Motor neuron (in vitro differentiated cells): ENCODE results near the gene SMAP1. TPM values are rescaled to one million over a fixed set of nuclear protein-coding genes. Genes with fewer than 3 reads are reported as not detected.

ENCODE experiments used
- ATAC-seq, 8 experiments: fragments of 200-7000 bp; cut with Tn5 transposase; replicated peaks in 6 of 8; 2 replicates each; pipeline ENCODE4 v1.8.0; 2021; ENCODE audit warnings: mild to moderate bottlenecking in 8 of 8, moderate library complexity in 8 of 8
- H3K27ac ChIP-seq, 2 donors: fragments of 250-450 bp; sonication (Bioruptor Pico); 2 replicates each; pipeline ENCODE4 v1.9.0; 2021; ENCODE audit warnings: antibody characterized with exemption in 2 of 2, mild to moderate bottlenecking in 2 of 2, moderate library complexity in 1 of 2
- H3K4me1 ChIP-seq, 2 donors: fragments of 250-450 bp; sonication (Bioruptor Pico); replicated peaks in 1 of 2; 2 replicates each; pipeline ENCODE4 v1.6.1; 2021; ENCODE audit warnings: antibody characterized with exemption in 2 of 2, mild to moderate bottlenecking in 2 of 2, moderate library complexity in 1 of 2
- H3K4me3 ChIP-seq, 5 donors: fragments of 250-450 bp; sonication (Bioruptor Pico); 2 replicates each; pipeline ENCODE4 v1.9.0; 2021; ENCODE audit warnings: antibody characterized with exemption in 5 of 5, mild to moderate bottlenecking in 5 of 5, moderate library complexity in 4 of 5
- WGBS, 10 experiments: fragments of 450-650 bp; shearing (Covaris generic); methylation state at CpG; one replicate each; pipeline ENCODE4 v1.0.0; 2022; 5-methylcytosine and 5-hydroxymethylcytosine counted together
- in situ Hi-C, 9 experiments: fragments of 400-800 bp; cut with MboI; loops; one replicate each; pipeline ENCODE4 v1.15.0; 2021; ENCODE audit warnings: low sequenced_read_pairs in 9 of 9, low pct_unique_long_range_greater_than_20kb in 2 of 9; ENCODE audit not compliant: unreplicated experiment in 9 of 9
- total RNA-seq, 8 experiments: library from RNA; unstranded; fragments of 300-600 nt; gene quantifications; 2 replicates each; pipeline versions ENCODE4 v1.2.3 to v1.2.4, GENCODE V29; 2022

Gene SMAP1
- total RNA-seq, 8 experiments from 2014 or later, result 14.4 to 46.5 (median 31.2) TPM

- in situ Hi-C loops, result no loop called here
- Histone ChIP-seq H3K4me3 (peak overlapping the region in 1 of 5 donors; percentile 76), H3K4me1 (peaks cover 7 to 13% of the 10 kb centered on the region in 2 donors), H3K27ac (no peak overlapping the region)
- 77 to 100% (median 96%) methylated on average over 1 to 6 of the region's 6 CpGs; no CpG with 5 or more reads in 1 of the 10 experiments for WGBS, 10 experiments
- no peak for ATAC-seq
These were observed 977 bp upstream of the SMAP1 start for GRCh38 chr6:70666706-70667105.

GRCh38 chr6:70667256-70667710, 400 bp upstream of the SMAP1 start:
- H3K4me1 ChIP-seq, result peaks cover 7 to 13% of the 10 kb centered on the region in 2 donors
- 5 to 59% (median 25%) methylated on average over 2 to 8 of the region's 15 CpGs; no CpG with 5 or more reads in 2 of the 10 experiments for WGBS, 10 experiments
- peak overlapping the region; percentile 65 to 87 (median 76) for H3K4me3 ChIP-seq
- ATAC-seq, result peak in 3 of 8 experiments; percentile 8 to 11 (median 10)
- peak overlapping the region; percentile 90 to 95 for H3K27ac ChIP-seq
- in situ Hi-C loops, result no loop called here

- peak overlapping the region; percentile 65 to 87 (median 76) for H3K4me3 ChIP-seq
- peaks cover 7 to 13% of the 10 kb centered on the region in 2 donors for H3K4me1 ChIP-seq
- H3K27ac ChIP-seq, result peak overlapping the region; percentile 90 to 95
- no peak for ATAC-seq
- 0 to 11% (median 0%) methylated on average over 2 to 6 of the region's 8 CpGs; no CpG with 5 or more reads in 3 of the 10 experiments for WGBS, 10 experiments
- in situ Hi-C loops, result no loop called here
These were observed 773 bp downstream of the SMAP1 start for GRCh38 chr6:70668499-70668812.

GRCh38 chr6:70669133-70669532, 1.4 kb downstream of the SMAP1 start:
- Histone ChIP-seq H3K4me1 (peaks cover 7 to 13% of the 10 kb centered on the region in 2 donors), H3K4me3 (peak overlapping the region; percentile 65 to 87 (median 76)), H3K27ac (no peak overlapping the region)
- WGBS, 10 experiments, result 8 to 65% (median 42%) methylated on average over 1 to 4 of the region's 4 CpGs; no CpG with 5 or more reads in 1 of the 10 experiments
- no peak for ATAC-seq
- in situ Hi-C loops, result no loop called here

GRCh38 chr6:70672549-70672948, 4.9 kb downstream of the SMAP1 start:
- WGBS, 10 experiments, result 17 to 100% (median 53%) methylated on average over 1 of the region's 1 CpG; no CpG with 5 or more reads in 6 of the 10 experiments
- ATAC-seq, result no peak
- Histone ChIP-seq H3K4me1 (peaks cover 0 to 8% of the 10 kb centered on the region in 2 donors), H3K4me3 (no peak overlapping the region), H3K27ac (no peak overlapping the region)
- in situ Hi-C loops, result no loop called here

- peak in 1 of 8 experiments; percentile 25 for ATAC-seq
- WGBS, 10 experiments, result 0 to 100% (median 78%) methylated on average over 1 to 2 of the region's 2 CpGs; no CpG with 5 or more reads in 2 of the 10 experiments
- in situ Hi-C loops, result no loop called here
- Histone ChIP-seq H3K4me3 (no peak overlapping the region), H3K27ac (no peak overlapping the region), H3K4me1 (peaks cover 0 to 8% of the 10 kb centered on the region in 2 donors)
These were observed 5.4 kb downstream of the SMAP1 start for GRCh38 chr6:70673054-70673453.

GRCh38 chr6:70673601-70674000, 5.9 kb downstream of the SMAP1 start:
- in situ Hi-C loops, result no loop called here
- Histone ChIP-seq H3K27ac (no peak overlapping the region), H3K4me3 (no peak overlapping the region), H3K4me1 (peaks cover 0 to 8% of the 10 kb centered on the region in 2 donors)
- WGBS, 10 experiments, result 0 to 89% (median 76%) methylated on average over 1 of the region's 1 CpG
- peak in 1 of 8 experiments; percentile 71 for ATAC-seq

- 72 to 100% (median 100%) methylated on average over 1 to 3 of the region's 3 CpGs; no CpG with 5 or more reads in 3 of the 10 experiments for WGBS, 10 experiments
These were observed 8.1 kb downstream of the SMAP1 start for GRCh38 chr6:70675822-70676221.

GRCh38 chr6:70676821-70677220, 9.1 kb downstream of the SMAP1 start:
- in situ Hi-C loops, result loop anchor here in 4 of 9 experiments (25.0 kb wide), 3 partner anchors 115 to 465 kb away; partner anchors contain the start of genes COL9A1 (in 2 of the 4) and SDHAF4 (in 1 of the 4)
- ATAC-seq, result no peak

More at GRCh38 chr6:70675822-70676221, 8.1 kb downstream of the SMAP1 start:
- no peak overlapping the region for H3K27ac ChIP-seq
- H3K4me1 ChIP-seq, result no peaks in the 10 kb centered on the region
- in situ Hi-C loops, result loop anchor here in 4 of 9 experiments (25.0 kb wide), 3 partner anchors 114 to 464 kb away; partner anchors contain the start of genes COL9A1 (in 2 of the 4) and SDHAF4 (in 1 of the 4)
- no peak overlapping the region for H3K4me3 ChIP-seq
- no peak for ATAC-seq

GRCh38 chr6:70680396-70680795, 12.7 kb downstream of the SMAP1 start:
- no peak for ATAC-seq
- no peak overlapping the region for H3K4me3 ChIP-seq
- WGBS, 10 experiments, result 85 to 100% (median 92%) methylated on average over 3 to 4 of the region's 4 CpGs; no CpG with 5 or more reads in 1 of the 10 experiments
- no peak overlapping the region for H3K27ac ChIP-seq
- H3K4me1 ChIP-seq, result no peaks in the 10 kb centered on the region
- in situ Hi-C loops, result loop anchor here in 4 of 9 experiments (25.0 kb wide), 3 partner anchors 118 to 468 kb away; partner anchors contain the start of genes COL9A1 (in 2 of the 4) and SDHAF4 (in 1 of the 4)

More at GRCh38 chr6:70676821-70677220, 9.1 kb downstream of the SMAP1 start:
- no peaks in the 10 kb centered on the region for H3K4me1 ChIP-seq
- 60 to 100% (median 100%) methylated on average over 1 to 3 of the region's 3 CpGs; no CpG with 5 or more reads in 1 of the 10 experiments for WGBS, 10 experiments
- H3K27ac ChIP-seq, result no peak overlapping the region
- no peak overlapping the region for H3K4me3 ChIP-seq

GRCh38 chr6:70684794-70685493, 17.3 kb downstream of the SMAP1 start:
- WGBS, 10 experiments, result 0 to 33% (median 8%) methylated on average over 1 of the region's 1 CpG; no CpG with 5 or more reads in 3 of the 10 experiments
- peak in 2 of 8 experiments; percentile 35 to 38 for ATAC-seq
- no peaks in the 10 kb centered on the region for H3K4me1 ChIP-seq
- no peak overlapping the region for H3K27ac ChIP-seq
- in situ Hi-C loops, result loop anchor here in 4 of 9 experiments (25.0 kb wide), 3 partner anchors 123 to 473 kb away; partner anchors contain the start of genes COL9A1 (in 2 of the 4) and SDHAF4 (in 1 of the 4)
- H3K4me3 ChIP-seq, result no peak overlapping the region

GRCh38 chr6:70685494-70686180, 18.0 kb downstream of the SMAP1 start:
- in situ Hi-C loops, result loop anchor here in 4 of 9 experiments (25.0 kb wide), 3 partner anchors 123 to 473 kb away; partner anchors contain the start of genes COL9A1 (in 2 of the 4) and SDHAF4 (in 1 of the 4)
- WGBS, 10 experiments, result 43 to 92% (median 71%) methylated on average over 1 to 4 of the region's 4 CpGs

More at GRCh38 chr6:70685494-70686180, 18.0 kb downstream of the SMAP1 start:
- no peak overlapping the region for H3K27ac ChIP-seq
- no peaks in the 10 kb centered on the region for H3K4me1 ChIP-seq
- H3K4me3 ChIP-seq, result no peak overlapping the region
- ATAC-seq, result no peak
